Mesodermal cell (in vitro differentiated cells): ENCODE results near the gene CALHM5.

Experiments
- H3K27ac ChIP-seq: 2 replicates; pipeline ENCODE4 v1.7.0; 2013; ENCODE audit warnings: mild to moderate bottlenecking, low read depth, low read length, moderate library complexity; ENCODE audit not compliant: severe bottlenecking
- H3K36me3 ChIP-seq: 2 replicates; pipeline ENCODE4 v1.7.1; 2013; ENCODE audit warnings: mild to moderate bottlenecking, low read length, moderate library complexity; ENCODE audit not compliant: control insufficient read depth, insufficient read depth
- H3K4me1 ChIP-seq: one replicate; pipeline ENCODE4 v1.7.1; 2013; ENCODE audit warnings: mild to moderate bottlenecking, low read length; ENCODE audit not compliant: insufficient read depth, control insufficient read depth, poor library complexity, severe bottlenecking
- H3K4me3 ChIP-seq: 2 replicates; pipeline ENCODE4 v1.7.0; 2013; ENCODE audit warnings: low read length, control low read depth, mild to moderate bottlenecking; ENCODE audit not compliant: insufficient read depth, poor library complexity, severe bottlenecking; ENCODE audit errors: extremely low read depth
- H3K9me3 ChIP-seq: 2 replicates; pipeline ENCODE4 v1.7.1; 2013; ENCODE audit warnings: mild to moderate bottlenecking, low read length, moderate library complexity; ENCODE audit not compliant: control insufficient read depth
- WGBS, 2 experiments: methylation state at CpG; one replicate each; pipeline ENCODE4 v1.1.5; 2013; ENCODE audit warnings: missing lambda C conversion rate in 2 of 2; ENCODE audit not compliant: insufficient coverage in 2 of 2; 5-methylcytosine and 5-hydroxymethylcytosine counted together

The CALHM5 gene

DNA sequence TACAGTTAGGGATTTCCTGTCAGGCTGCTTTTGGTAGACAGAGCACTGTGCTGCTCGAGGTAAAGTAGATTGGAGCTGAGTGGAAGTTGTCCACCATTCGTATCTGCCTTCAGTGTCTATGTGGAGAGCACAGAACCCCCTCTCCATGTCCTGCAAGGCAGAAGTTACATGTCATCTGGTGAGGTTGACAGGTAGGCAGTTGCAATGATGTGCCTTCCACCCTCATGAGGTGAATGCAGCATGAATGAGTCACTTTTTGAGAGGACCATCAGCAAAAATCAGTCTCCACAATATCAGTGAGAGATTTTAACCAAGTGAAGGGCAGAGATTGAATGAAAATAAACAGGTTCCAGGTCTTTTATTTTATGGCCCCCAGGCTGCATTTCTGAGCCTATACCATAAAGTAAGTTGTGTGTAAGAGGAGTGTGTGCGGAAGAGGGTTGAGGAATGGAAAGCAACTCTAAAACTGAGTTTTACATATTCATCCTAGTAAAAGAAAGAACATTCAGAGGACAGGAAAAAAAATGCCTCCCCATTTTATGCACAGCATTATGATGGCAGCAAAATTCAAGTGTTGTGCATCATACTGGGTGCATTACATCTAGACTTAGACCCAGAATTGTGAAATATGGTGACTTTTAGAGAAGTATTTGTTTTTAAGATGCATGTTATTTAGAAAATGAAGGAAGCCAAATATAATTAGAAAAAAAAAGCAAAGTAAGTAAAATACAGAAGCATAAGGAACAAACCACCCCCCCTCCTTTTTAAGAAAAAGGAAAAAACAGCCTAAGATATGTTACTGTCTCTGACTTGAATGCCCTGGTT lies 18.2 kb downstream of the CALHM5 start:
- Histone ChIP-seq H3K36me3 (no peaks in the 10 kb centered on the region), H3K4me3 (no peak overlapping the region), H3K9me3 (no peaks in the 10 kb centered on the region), H3K4me1 (peaks cover 34% of the 10 kb centered on the region), H3K27ac (peak overlapping the region; percentile 0)
- WGBS, 2 experiments: 100% methylated on average over 1 of the region's 3 CpGs; no CpG with 5 or more reads in 1 of the 2 experiments

DNA sequence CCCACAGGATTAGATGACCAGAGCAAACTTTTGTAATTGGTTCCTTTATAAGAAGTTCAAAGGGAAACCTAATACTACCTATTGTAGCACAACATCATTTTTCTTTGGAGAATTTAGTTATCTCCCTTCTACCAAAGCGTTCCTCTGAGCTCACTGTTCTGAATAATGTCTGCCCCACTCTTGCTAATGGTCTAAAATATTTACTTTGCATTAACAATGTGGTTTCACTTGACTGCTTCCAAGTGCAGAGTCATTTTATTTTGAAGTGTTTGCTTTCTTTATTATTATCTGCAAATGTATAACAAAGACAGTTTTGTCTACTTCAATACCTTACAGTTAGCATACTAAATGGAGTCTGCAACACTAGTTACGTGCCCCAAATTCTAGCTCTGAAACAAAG lies 19.0 kb downstream of the CALHM5 start:
- Histone ChIP-seq H3K9me3 (no peaks in the 10 kb centered on the region), H3K27ac (no peak overlapping the region), H3K4me1 (peaks cover 34% of the 10 kb centered on the region), H3K36me3 (no peaks in the 10 kb centered on the region), H3K4me3 (no peak overlapping the region)
- WGBS, 2 experiments: 83% methylated on average over 1 of the region's 2 CpGs; no CpG with 5 or more reads in 1 of the 2 experiments

DNA sequence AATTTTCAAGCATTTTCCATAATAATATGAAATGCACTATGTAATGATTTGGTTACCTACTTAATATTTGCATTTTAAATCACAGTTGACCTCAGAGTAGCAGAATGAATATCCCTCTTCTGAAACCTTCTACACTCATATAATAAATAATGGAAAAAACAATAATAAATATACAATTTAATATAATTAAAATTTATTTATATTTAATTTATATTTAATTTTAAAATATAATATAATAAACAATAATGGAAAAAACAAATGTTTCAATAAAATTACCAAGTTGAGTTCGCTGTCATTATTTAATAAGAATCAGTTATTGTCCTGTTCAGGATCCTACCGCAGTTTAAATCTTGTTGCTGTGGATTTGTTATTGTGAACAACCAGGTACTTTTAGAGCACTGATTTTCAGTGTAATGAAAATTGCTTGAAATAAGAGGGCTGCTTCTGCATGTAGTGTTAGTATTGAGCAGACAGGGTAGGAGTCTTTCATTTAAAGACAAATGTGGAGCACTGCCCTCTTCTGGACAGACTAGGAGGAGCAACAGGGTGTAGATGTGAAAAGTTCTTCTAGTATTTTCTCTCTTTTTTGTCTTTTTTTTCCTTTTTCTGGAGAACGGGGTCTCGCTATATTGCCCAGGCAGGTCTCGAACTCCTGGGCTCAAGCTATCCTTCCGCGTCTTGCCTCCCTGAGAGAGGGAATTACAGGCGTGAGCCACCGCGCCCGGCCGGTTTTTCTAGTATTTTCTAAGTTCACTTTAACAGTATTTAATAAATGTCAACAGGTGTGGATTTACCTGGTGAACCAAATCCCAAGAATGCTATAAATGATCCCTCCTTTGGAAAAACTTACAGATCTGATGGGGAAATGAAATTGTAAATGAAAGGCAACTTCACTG lies 20.5 kb downstream of the CALHM5 start:
- no peaks in the 10 kb centered on the region for H3K36me3 ChIP-seq
- H3K4me3 ChIP-seq: no peak overlapping the region
- H3K9me3 ChIP-seq: no peaks in the 10 kb centered on the region
- peaks cover 34% of the 10 kb centered on the region for H3K4me1 ChIP-seq
- 96 to 100% methylated on average over 2 to 6 of the region's 12 CpGs for WGBS, 2 experiments
- no peak overlapping the region for H3K27ac ChIP-seq

DNA sequence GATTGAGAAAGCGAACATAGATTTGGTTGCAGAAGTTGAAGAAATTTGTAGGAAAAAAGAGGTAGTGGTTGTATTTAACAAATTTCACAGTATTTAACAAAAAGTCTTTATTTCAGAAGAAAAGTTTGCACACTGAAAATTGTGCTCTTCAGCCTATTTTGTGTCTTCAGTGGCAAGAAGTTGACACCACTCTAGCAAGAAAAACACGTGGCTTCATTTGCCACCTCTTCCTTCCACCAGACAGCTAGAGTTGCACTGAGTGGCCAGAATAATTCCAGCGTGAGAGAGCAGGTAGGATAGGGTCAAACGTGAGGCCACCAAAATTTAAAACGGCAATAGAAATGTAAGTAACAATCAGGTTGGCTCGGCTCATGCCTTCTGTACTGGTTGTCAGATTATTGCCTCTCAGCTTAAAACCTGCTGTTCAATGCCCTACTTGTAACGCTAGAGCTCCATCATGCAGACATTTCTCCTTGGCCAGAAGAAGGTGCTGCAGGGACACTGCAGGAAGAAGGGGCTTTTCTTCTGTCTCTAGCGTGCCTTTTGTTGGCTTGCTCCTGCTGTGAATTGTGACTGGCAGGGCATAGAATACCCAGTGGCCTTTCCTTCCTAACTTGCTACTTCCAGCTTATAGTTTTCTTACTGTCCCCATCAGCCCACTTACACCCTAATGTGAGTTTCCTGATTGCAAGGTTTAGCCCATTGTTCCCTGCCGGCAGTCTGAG lies 22.0 kb downstream of the CALHM5 start:
- Histone ChIP-seq H3K27ac (no peak overlapping the region), H3K36me3 (no peaks in the 10 kb centered on the region), H3K4me3 (no peak overlapping the region), H3K9me3 (no peaks in the 10 kb centered on the region), H3K4me1 (peaks cover 24% of the 10 kb centered on the region)
- WGBS, 2 experiments: 56 to 60% methylated on average over 7 to 8 of the region's 9 CpGs

DNA sequence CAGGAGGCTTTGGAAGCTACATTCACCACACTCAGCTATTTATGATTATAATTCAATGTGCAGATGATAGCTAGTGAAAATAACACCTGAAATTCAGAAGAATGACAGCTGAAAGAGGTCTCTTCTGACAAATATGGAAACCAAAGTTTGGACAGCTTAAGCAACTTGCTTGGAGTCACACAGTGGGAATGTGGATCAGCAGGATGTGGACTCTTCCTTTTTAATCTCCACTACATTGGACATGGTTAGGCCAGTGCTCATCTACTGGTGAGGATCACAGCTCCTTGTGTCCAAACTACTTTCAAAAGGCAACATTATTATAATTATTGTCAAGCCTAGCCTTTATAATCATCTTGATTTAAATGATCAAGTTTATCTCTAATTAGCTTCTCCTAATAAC lies 23.7 kb downstream of the CALHM5 start:
- peaks cover 10% of the 10 kb centered on the region for H3K4me1 ChIP-seq
- H3K36me3 ChIP-seq: no peaks in the 10 kb centered on the region
- no peaks in the 10 kb centered on the region for H3K9me3 ChIP-seq
- H3K27ac ChIP-seq: no peak overlapping the region
- no peak overlapping the region for H3K4me3 ChIP-seq

DNA sequence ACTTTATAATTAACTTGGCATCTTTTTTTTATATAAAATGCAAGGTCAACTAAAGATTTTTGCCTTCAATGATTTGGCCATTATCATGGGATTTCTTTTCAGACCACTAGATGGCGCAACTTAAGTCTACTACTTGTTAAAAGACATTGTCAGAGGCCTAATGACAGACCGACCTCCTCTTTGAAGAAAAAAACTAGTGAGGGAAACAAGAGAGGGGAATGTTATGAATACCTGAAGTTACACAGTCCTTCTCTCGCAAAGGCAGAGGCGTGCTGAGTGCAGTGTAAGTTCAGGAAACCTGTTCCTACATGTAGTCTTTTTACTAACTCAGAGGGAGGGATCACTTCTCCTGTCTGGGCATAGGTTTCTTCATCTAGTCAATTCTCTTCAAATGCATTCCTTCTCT lies 24.8 kb downstream of the CALHM5 start:
- peaks cover 1% of the 10 kb centered on the region for H3K4me1 ChIP-seq
- no peaks in the 10 kb centered on the region for H3K36me3 ChIP-seq
- 0% methylated on average over 2 of the region's 4 CpGs; no CpG with 5 or more reads in 1 of the 2 experiments for WGBS, 2 experiments
- H3K27ac ChIP-seq: no peak overlapping the region
- no peaks in the 10 kb centered on the region for H3K9me3 ChIP-seq
- no peak overlapping the region for H3K4me3 ChIP-seq

DNA sequence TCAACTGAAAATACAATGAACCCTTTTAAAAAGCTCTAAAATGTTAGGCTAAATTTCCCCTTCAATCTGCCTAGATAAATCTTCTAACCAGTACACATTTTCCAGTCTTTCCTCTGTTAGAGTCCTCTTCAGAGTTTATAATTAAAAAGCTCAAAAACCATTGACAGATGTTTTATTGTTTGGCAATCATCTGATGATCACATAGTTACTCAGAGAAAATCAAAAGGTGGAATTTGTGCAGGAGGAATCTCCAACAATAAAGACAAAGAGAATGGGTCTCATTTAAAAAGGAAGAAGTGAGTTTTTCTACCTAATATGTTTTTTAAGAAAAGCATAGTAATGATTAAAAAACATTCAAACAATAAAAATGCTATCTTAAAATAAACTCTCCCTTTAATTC lies 31.0 kb downstream of the CALHM5 start:
- Histone ChIP-seq H3K27ac (no peak overlapping the region), H3K4me1 (no peaks in the 10 kb centered on the region), H3K36me3 (no peaks in the 10 kb centered on the region), H3K9me3 (no peaks in the 10 kb centered on the region), H3K4me3 (no peak overlapping the region)

DNA sequence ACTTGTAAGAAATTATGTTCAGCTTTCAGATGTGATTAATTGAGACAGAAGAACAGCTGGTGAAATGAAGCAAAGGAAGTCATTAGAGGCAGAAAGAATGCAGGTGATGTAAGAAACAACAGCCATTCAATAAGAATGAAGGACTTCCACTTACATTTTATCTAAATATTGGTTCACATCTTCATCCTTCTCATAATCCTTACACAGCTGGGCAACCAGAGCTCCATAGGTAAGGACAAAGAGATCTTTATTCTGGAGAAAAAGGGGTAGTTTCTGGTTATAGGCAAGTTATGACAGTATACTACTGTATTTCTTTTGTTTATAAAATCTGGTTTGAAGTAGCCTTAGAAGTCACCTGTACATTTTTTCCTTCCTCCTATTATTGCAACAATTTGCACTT lies 31.7 kb downstream of the CALHM5 start:
- H3K27ac ChIP-seq: no peak overlapping the region
- H3K9me3 ChIP-seq: no peaks in the 10 kb centered on the region
- H3K36me3 ChIP-seq: no peaks in the 10 kb centered on the region
- no peaks in the 10 kb centered on the region for H3K4me1 ChIP-seq
- H3K4me3 ChIP-seq: no peak overlapping the region

DNA sequence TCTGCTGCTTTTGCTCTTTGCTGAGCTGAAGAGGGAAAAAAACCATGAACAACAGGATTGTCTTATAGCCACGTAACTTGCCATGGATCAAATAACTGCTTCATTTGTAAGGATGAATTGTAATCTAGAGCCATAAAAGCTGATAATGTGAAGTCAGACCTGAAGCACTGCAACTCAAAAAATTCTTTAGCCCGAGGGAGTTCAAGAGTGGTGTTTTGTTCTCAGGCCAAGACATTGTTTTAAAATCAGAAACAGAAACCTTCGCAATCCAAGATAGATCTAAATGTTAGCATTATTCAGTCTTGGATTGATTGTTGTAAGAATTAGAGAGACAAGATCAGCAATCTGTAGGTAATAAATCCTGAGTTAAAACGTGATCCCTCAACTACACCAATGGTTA lies 34.2 kb downstream of the CALHM5 start, which contains the start of gene TRAPPC3L:
TRAPPC3L (minus strand) TSS at position 34 of the 400 bp plus-strand sequence. CDS start 170 bp downstream, outside the sequence.
- WGBS, 2 experiments: 86 to 100% methylated on average over 1 to 2 of the region's 4 CpGs
- Histone ChIP-seq H3K9me3 (no peaks in the 10 kb centered on the region), H3K27ac (no peak within 1 kb of the TSS), H3K36me3 (no peaks in the 10 kb centered on the region), H3K4me1 (no peaks in the 10 kb centered on the region), H3K4me3 (no peak within 1 kb of the TSS)

DNA sequence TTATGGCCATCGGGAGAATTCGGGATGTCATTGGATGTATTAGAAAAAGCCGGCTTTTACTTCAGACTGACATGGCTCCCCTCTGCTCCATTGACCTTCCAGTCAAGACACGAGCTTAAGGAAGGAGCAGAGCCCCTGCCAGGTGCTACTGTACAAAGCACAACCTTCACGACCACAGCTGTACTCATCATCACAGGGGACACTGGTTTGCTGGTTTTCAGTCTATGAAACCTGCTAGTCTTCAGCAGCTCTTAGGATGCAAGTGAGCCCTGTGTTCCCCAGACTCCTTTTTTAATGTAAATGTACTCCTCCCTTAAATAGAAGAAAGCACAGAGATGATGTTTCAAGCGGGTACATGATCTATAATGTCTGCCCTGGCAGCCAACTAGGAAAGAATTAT lies 35.9 kb downstream of the CALHM5 start:
- 62 to 91% methylated on average over 2 to 5 of the region's 6 CpGs for WGBS, 2 experiments
- no peak overlapping the region for H3K27ac ChIP-seq

More for the DNA sequence above, 35.9 kb downstream of the CALHM5 start:
- no peaks in the 10 kb centered on the region for H3K9me3 ChIP-seq
- no peaks in the 10 kb centered on the region for H3K36me3 ChIP-seq
- no peak overlapping the region for H3K4me3 ChIP-seq
- no peaks in the 10 kb centered on the region for H3K4me1 ChIP-seq
